Activated CD4-positive, alpha-beta T cell treated with anti-CD3 and anti-CD28 coated beads, Interleukin-2, Interleukin-6, amounts not matched to agents 100 ng/mL and 50 ng/mL, durations not matched to agents 16 hours and 8 hours (primary cell): ENCODE measurements around the gene PHF20.
"Not testable (repeated sequence)": the region's sequence is repeated elsewhere in the genome, so short reads cannot be mapped to it uniquely, and the experiment has no call there.

Source experiments
- DNase-seq: peaks from one replicate; pipeline ENCODE4 v3.0.0-alpha.2; 2020

PHF20 gene

GRCh38 chr20:35942243-35942642, 170.4 kb downstream of the PHF20 start:
- no peak for DNase-seq

GRCh38 chr20:35947489-35947888, 175.7 kb downstream of the PHF20 start:
- DNase-seq: peak; percentile 45

- no peak for DNase-seq
These were observed 176.1 kb downstream of the PHF20 start for GRCh38 chr20:35947907-35948306.

- no peak for DNase-seq
These were observed 178.3 kb downstream of the PHF20 start for GRCh38 chr20:35950093-35950492.

- DNase-seq: not testable (repeated sequence)
These were observed 180.3 kb downstream of the PHF20 start for GRCh38 chr20:35952080-35952479.

- DNase-seq: peak; percentile 27
These were observed 180.9 kb downstream of the PHF20 start for GRCh38 chr20:35952480-35953386.

- peak; percentile 76 for DNase-seq
These were observed 181.8 kb downstream of the PHF20 start for GRCh38 chr20:35953387-35954199.

- DNase-seq: peak; percentile 99
These were observed 182.5 kb downstream of the PHF20 start, which contains the start of gene SCAND1 for GRCh38 chr20:35954200-35954906. Gene SCAND1, minus strand, starts transcription at chr20:35954502. Its CDS starts 218 bp downstream, at chr20:35954284.

- DNase-seq: peak; percentile 48
These were observed 183.1 kb downstream of the PHF20 start for GRCh38 chr20:35954907-35955251.

- DNase-seq: no peak
These were observed 184.8 kb downstream of the PHF20 start for GRCh38 chr20:35956616-35957015.

GRCh38 chr20:35959291-35959690, 187.5 kb downstream of the PHF20 start:
- not testable (repeated sequence) for DNase-seq

GRCh38 chr20:35963878-35964277, 192.1 kb downstream of the PHF20 start:
- no peak for DNase-seq

- no peak for DNase-seq
These were observed 196.3 kb downstream of the PHF20 start, which contains the start of gene CNBD2 for GRCh38 chr20:35967979-35968640. Gene CNBD2, plus strand, starts transcription at chr20:35968590. Its CDS starts 173 bp downstream, at chr20:35968763.

GRCh38 chr20:35968930-35969329, 197.1 kb downstream of the PHF20 start:
- DNase-seq: no peak

- no peak for DNase-seq
These were observed 200.2 kb downstream of the PHF20 start for GRCh38 chr20:35971981-35972380.

GRCh38 chr20:35972462-35972861, 200.6 kb downstream of the PHF20 start:
- DNase-seq: no peak

GRCh38 chr20:35974256-35974655, 202.4 kb downstream of the PHF20 start:
- no peak for DNase-seq

- DNase-seq: no peak
These were observed 204.0 kb downstream of the PHF20 start for GRCh38 chr20:35975576-35976373.

GRCh38 chr20:35978041-35978513, 206.3 kb downstream of the PHF20 start:
- DNase-seq: no peak

GRCh38 chr20:35979544-35979943, 207.7 kb downstream of the PHF20 start:
- no peak for DNase-seq

GRCh38 chr20:35981969-35982368, 210.2 kb downstream of the PHF20 start:
- DNase-seq: no peak
